K562 (cell line): ENCODE results near the gene PPP4C. TPM values are rescaled to one million over a fixed set of nuclear protein-coding genes. Genes with fewer than 3 reads are reported as not detected.

Experiments
- BCOR ChIP-seq: fragments of 450-650 bp; IDR thresholded peaks from 2 replicates; pipeline ENCODE4 v1.6.1; 2016
- BRF1 ChIP-seq: IDR thresholded peaks from 3 replicates; pipeline ENCODE4 v1.6.1; 2011; ENCODE audit warnings: borderline replicate concordance, mild to moderate bottlenecking; ENCODE audit not compliant: insufficient read length; ENCODE audit errors: extremely low read depth
- CC2D1A ChIP-seq: fragments of 450-650 bp; IDR thresholded peaks from 2 replicates; pipeline ENCODE4 v1.6.1; 2017; ENCODE audit warnings: mild to moderate bottlenecking
- FOXK2 ChIP-seq, 2 experiments: fragments of 450-650 bp; IDR thresholded peaks in 1 of 2; conservative IDR thresholded peaks in 1 of 2; 2 replicates each; pipeline ENCODE4 v1.6.1; 2016; ENCODE audit warnings: low read depth in 2 of 2, mild to moderate bottlenecking in 1 of 2
- ILK ChIP-seq: fragments of 450-650 bp; IDR thresholded peaks from 2 replicates; pipeline ENCODE4 v1.6.1; 2016; ENCODE audit warnings: missing genetic modification characterization, low read depth, mild to moderate bottlenecking, missing compliant biosample characterization, moderate library complexity, borderline replicate concordance
- NCOR1 ChIP-seq: fragments of 450-650 bp; IDR thresholded peaks from 2 replicates; pipeline ENCODE4 v1.6.1; 2016; ENCODE audit warnings: mild to moderate bottlenecking, moderate library complexity
- NR1H2 ChIP-seq: sonication (generic); formaldehyde crosslinking; IDR thresholded peaks from 2 replicates; pipeline ENCODE4 v1.4.0; 2020; ENCODE audit warnings: mild to moderate bottlenecking, missing genetic modification reagents
- NRF1 ChIP-seq, 2 experiments: fragments of 450-650 bp; IDR thresholded peaks in 1 of 2; conservative IDR thresholded peaks in 1 of 2; 2 replicates each; pipeline ENCODE4 v1.6.1; 2014; ENCODE audit warnings: mild to moderate bottlenecking in 2 of 2
- PHF8 ChIP-seq: fragments of 200-600 bp; sonication (generic); IDR thresholded peaks from 2 replicates; pipeline ENCODE4 v1.6.1; 2012; ENCODE audit warnings: mixed run types, mild to moderate bottlenecking, inconsistent platforms, low read length, moderate library complexity, borderline replicate concordance
- POLR2AphosphoS5 ChIP-seq: IDR thresholded peaks from 2 replicates; pipeline ENCODE4 v1.6.1; 2011; ENCODE audit warnings: mild to moderate bottlenecking, low read depth, low read length, moderate library complexity; ENCODE audit not compliant: control insufficient read depth, insufficient read depth
- RAD51 ChIP-seq: fragments of 450-650 bp; IDR thresholded peaks from 2 replicates; pipeline ENCODE4 v1.7.1; 2016; ENCODE audit warnings: low read depth, mild to moderate bottlenecking, borderline replicate concordance
- RBM34 ChIP-seq: fragments of 200-400 bp; formaldehyde crosslinking; IDR thresholded peaks from 2 replicates; pipeline ENCODE4 v1.6.1; 2018; ENCODE audit warnings: low read length, borderline replicate concordance; ENCODE audit not compliant: insufficient read depth
- TCF3 ChIP-seq: sonication (generic); formaldehyde crosslinking; IDR thresholded peaks from 2 replicates; pipeline ENCODE4 v1.4.0; 2020; ENCODE audit warnings: mild to moderate bottlenecking, missing genetic modification reagents
- ZNF583 ChIP-seq: fragments of 250-450 bp; sonication (Bioruptor Pico); IDR thresholded peaks from 2 replicates; pipeline ENCODE4 v1.4.0; 2020
- ZNF584 ChIP-seq: fragments of 200-800 bp; sonication (Bioruptor generic); IDR thresholded peaks from 2 replicates; pipeline ENCODE4 v1.6.1; 2016; ENCODE audit warnings: low read depth, mild to moderate bottlenecking, missing genetic modification characterization, missing compliant biosample characterization
- ZSCAN29 ChIP-seq: fragments of 450-650 bp; IDR thresholded peaks from 2 replicates; pipeline ENCODE4 v1.6.1; 2017
- polyA plus RNA-seq, 8 experiments: library from polyadenylated mRNA; depleted of rRNA in 4 of 8; stranded (reverse) in 5 of 8; unstranded in 3 of 8; fragments of >200 nt; fragmentation: Nextera tagmentation in 2 of 8; fragmentation: Illumina TruSeq in 1 of 8; extraction: Ambion mirVana in 2 of 8; extraction: Trizol in 1 of 8; gene quantifications; 2 replicates each; pipeline versions ENCODE4 v1.2.1 to v1.2.3, GENCODE V29; 2011 to 2014; ENCODE audit warnings: inconsistent platforms in 1 of 8, missing spikeins in 1 of 8
- total RNA-seq, 7 experiments: library from RNA; depleted of rRNA in 6 of 7; stranded (reverse); fragments of >200 nt in 6 of 7; fragmentation: Illumina TruSeq in 2 of 7; extraction: Trizol in 2 of 7; gene quantifications; 2 replicates each; pipeline versions ENCODE4 v1.2.1 to v1.2.3, GENCODE V29; 2011 to 2021; ENCODE audit warnings: low replicate concordance in 1 of 7
- TF ChIP-seq, protein P1 (sequence below): sonication (generic); formaldehyde crosslinking; IDR thresholded peaks from 2 replicates; pipeline ENCODE4 v1.4.0; 2020; ENCODE audit warnings: mild to moderate bottlenecking, missing genetic modification reagents
- TF ChIP-seq, protein P2 (sequence below): fragments of 450-650 bp; IDR thresholded peaks from 2 replicates; pipeline ENCODE4 v1.6.1; 2016; ENCODE audit warnings: low read depth

PPP4C gene
- total and polyA plus RNA-seq, 9 of the 15 experiments (the other 6 are each of a cell fraction or from before 2014, with no cell fraction given): 3.5 to 183 (median 131) TPM

DNA sequence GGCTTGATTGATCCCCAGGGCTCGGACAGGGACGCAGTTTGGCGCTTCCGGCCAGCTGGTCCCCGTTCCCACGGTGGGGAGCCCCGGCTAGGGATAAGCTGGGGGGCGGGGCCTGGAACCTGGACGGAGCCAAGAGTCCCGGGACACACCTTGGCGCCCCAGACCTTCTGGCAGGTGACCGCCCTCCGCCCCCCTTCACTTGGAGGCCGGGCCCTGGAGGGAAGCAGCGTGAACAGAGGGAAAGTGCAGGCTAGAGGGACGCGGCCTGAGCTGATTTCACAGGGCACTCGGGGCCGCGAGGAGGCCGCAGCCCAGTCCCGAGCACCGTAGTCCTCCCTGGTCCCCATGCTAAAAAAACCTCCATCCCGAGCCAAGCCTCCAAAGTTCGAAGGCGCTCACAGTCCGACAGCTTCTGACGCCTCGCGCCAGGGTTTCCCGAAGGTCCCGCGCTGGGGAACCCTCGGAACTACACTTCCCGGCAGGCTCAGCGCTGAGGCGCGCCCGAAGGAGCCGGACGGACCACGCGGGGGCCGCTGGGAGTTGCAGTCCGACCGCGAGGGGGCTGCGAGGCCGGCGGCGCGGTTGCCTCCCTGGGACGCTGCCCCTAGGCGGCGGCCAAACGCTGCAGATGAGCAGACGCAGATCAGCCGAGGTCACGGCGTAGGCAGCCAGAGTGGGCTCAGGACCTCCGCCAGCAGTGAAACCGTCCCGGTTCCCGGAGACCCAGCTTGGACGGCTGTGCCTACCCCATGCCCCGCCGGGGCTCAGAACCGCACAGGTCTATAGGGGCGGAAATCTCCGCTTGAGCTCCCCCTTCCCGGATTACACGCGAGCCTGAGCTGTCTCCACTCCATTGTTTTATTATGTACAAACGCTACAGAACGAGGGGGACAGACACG lies 15.9 kb downstream of the PPP4C start, which contains the start of gene TBX6 (continued):
- TF ChIP-seq RAD51 (no peak), BCOR (no peak), ZNF584 (CRISPR knock-in tag) (peak; percentile 91), FOXK2 (conservative IDR thresholded peaks at IDR 0.05 in 1 of 2, IDR thresholded peaks at IDR 0.05 in 1 of 2; ENCODE audit: low read depth in 2 of 2) (no peak), ZNF583 (no peak; the same call in 1 of the 2 replicates), ILK (tag) (no peak), TCF3 (no peak; the same call in 1 of the 2 replicates), NCOR1 (no peak), RBM34 (no peak), NR1H2 (no peak), PHF8 (peak; percentile 72; the same call in 1 of the 2 replicates), ZSCAN29 (peak; percentile 99), BRF1 (no peak), POLR2AphosphoS5 (0 out of 2 replicates have a peak, but pooled peaks have one; percentile 19), CC2D1A (no peak), NRF1 (conservative IDR thresholded peaks at IDR 0.05 in 1 of 2, IDR thresholded peaks at IDR 0.05 in 1 of 2) (peak; percentile 53 to 64)
- TF ChIP-seq, protein P1, sequence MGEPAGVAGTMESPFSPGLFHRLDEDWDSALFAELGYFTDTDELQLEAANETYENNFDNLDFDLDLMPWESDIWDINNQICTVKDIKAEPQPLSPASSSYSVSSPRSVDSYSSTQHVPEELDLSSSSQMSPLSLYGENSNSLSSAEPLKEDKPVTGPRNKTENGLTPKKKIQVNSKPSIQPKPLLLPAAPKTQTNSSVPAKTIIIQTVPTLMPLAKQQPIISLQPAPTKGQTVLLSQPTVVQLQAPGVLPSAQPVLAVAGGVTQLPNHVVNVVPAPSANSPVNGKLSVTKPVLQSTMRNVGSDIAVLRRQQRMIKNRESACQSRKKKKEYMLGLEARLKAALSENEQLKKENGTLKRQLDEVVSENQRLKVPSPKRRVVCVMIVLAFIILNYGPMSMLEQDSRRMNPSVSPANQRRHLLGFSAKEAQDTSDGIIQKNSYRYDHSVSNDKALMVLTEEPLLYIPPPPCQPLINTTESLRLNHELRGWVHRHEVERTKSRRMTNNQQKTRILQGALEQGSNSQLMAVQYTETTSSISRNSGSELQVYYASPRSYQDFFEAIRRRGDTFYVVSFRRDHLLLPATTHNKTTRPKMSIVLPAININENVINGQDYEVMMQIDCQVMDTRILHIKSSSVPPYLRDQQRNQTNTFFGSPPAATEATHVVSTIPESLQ (CRISPR knock-in tag): no peak
- TF ChIP-seq, protein P2, sequence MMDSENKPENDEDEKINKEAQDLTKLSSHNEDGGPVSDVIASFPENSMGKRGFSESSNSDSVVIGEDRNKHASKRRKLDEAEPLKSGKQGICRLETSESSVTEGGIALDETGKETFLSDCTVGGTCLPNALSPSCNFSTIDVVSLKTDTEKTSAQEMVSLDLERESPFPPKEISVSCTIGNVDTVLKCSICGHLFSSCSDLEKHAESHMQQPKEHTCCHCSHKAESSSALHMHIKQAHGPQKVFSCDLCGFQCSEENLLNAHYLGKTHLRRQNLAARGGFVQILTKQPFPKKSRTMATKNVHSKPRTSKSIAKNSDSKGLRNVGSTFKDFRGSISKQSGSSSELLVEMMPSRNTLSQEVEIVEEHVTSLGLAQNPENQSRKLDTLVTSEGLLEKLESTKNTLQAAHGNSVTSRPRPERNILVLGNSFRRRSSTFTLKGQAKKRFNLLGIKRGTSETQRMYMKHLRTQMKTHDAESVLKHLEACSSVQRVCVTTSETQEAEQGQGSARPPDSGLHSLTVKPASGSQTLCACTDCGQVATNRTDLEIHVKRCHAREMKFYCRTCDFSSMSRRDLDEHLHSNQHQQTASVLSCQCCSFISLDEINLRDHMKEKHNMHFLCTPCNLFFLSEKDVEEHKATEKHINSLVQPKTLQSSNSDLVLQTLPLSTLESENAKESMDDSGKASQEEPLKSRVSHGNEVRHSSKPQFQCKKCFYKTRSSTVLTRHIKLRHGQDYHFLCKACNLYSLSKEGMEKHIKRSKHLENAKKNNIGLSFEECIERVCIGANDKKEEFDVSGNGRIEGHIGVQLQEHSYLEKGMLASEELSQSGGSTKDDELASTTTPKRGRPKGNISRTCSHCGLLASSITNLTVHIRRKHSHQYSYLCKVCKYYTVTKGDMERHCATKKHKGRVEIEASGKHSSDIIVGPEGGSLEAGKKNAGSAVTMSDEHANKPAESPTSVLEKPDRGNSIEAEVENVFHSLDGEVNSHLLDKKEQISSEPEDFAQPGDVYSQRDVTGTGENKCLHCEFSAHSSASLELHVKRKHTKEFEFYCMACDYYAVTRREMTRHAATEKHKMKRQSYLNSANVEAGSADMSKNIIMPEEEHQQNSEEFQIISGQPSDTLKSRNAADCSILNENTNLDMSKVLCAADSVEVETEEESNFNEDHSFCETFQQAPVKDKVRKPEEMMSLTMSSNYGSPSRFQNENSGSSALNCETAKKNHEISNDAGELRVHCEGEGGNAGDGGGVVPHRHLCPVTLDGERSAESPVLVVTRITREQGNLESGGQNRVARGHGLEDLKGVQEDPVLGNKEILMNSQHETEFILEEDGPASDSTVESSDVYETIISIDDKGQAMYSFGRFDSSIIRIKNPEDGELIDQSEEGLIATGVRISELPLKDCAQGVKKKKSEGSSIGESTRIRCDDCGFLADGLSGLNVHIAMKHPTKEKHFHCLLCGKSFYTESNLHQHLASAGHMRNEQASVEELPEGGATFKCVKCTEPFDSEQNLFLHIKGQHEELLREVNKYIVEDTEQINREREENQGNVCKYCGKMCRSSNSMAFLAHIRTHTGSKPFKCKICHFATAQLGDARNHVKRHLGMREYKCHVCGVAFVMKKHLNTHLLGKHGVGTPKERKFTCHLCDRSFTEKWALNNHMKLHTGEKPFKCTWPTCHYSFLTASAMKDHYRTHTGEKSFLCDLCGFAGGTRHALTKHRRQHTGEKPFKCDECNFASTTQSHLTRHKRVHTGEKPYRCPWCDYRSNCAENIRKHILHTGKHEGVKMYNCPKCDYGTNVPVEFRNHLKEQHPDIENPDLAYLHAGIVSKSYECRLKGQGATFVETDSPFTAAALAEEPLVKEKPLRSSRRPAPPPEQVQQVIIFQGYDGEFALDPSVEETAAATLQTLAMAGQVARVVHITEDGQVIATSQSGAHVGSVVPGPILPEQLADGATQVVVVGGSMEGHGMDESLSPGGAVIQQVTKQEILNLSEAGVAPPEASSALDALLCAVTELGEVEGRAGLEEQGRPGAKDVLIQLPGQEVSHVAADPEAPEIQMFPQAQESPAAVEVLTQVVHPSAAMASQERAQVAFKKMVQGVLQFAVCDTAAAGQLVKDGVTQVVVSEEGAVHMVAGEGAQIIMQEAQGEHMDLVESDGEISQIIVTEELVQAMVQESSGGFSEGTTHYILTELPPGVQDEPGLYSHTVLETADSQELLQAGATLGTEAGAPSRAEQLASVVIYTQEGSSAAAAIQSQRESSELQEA: no peak
